Ovary (tissue), 3 donors: Measurements from ENCODE around the gene LRFN2.

Experiments used
- CTCF ChIP-seq, 3 donors: fragments of 450-650 bp in 2 of 3; fragments of 200-600 bp in 1 of 3; IDR thresholded peaks; one replicate each; pipeline versions ENCODE4 v1.5.1 to v1.8.0; 2016 to 2022; ENCODE audit warnings: antibody characterized with exemption in 3 of 3, mild to moderate bottlenecking in 1 of 3
- POLR2A ChIP-seq: fragments of 450-650 bp; IDR thresholded peaks from one replicate; pipeline ENCODE4 v1.6.1; 2017; ENCODE audit warnings: antibody characterized with exemption, mild to moderate bottlenecking, moderate library complexity
- donor health status: DM: no; HTN: no; CAD: no.

DNA sequence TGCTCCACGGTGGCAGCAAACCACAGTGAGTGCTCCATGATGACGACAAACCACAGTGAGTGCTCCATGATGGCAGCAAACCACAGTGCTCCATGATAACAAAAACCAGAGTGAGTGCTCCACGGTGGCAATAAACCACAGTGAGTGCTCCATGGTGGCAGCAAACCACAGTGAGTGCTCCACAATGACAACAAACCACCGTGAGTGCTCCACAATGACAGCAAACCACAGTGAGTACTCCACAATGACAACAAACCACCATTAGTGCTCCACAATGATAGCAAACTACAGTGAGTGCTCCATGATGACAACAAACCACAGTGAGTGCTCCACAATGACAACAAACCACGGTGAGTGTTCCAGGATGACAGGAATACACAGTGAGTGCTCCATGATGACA is 36.0 kb upstream of the LRFN2 start:
- TF ChIP-seq CTCF (IDR thresholded peaks at IDR 0.05) (no peak), POLR2A (no peak)
